PC-3 (cell line): ENCODE results near the gene CROT. TPM values are rescaled to one million over a fixed set of nuclear protein-coding genes. Genes with fewer than 3 reads are reported as not detected.

ENCODE experiments used
- ATAC-seq: fragments of 200-7000 bp; cut with Tn5 transposase; 2 replicates; pipeline ENCODE4 v1.9.1; 2020; ENCODE audit warnings: mild to moderate bottlenecking, moderate library complexity
- BruUV-seq: library from RNA; stranded (reverse); fragments of 400-500 nt; replicated peaks from 2 replicates; lab custom pipeline; 2021; lab: Mats Ljungman, UMichigan
- CTCF ChIA-PET: fragments of 300-600 bp; sonication (Branson Sonifier 250); formaldehyde crosslinking; loops from one replicate; lab custom pipeline; 2022; ENCODE audit warnings: antibody characterized with exemption; lab: Charles Lee
- POLR2A ChIA-PET: fragments of 300-600 bp; sonication (Branson Sonifier 250); formaldehyde crosslinking; loops from one replicate; lab custom pipeline; 2022; ENCODE audit warnings: antibody characterized with exemption; ENCODE audit not compliant: unreplicated experiment; lab: Charles Lee
- DNase-seq: peaks from one replicate; pipeline ENCODE4 v3.0.0-alpha.2; 2015
- H2AFZ ChIP-seq: fragments of 300-600 bp; sonication (generic); 2 replicates; pipeline ENCODE4 v1.6.0; 2016; ENCODE audit warnings: antibody characterized with exemption, low read length
- H3F3A ChIP-seq: fragments of 300-600 bp; sonication (generic); one replicate; pipeline ENCODE4 v1.6.0; 2017; ENCODE audit warnings: antibody characterized with exemption, low read length, control low read depth, mild to moderate bottlenecking; ENCODE audit not compliant: unreplicated experiment
- H3K27ac ChIP-seq: fragments of 300-600 bp; sonication (generic); 2 replicates; pipeline ENCODE4 v1.5.1; 2016; ENCODE audit warnings: mild to moderate bottlenecking, low read length
- H3K27me3 ChIP-seq: fragments of 300-600 bp; sonication (generic); 2 replicates; pipeline ENCODE4 v1.6.1; 2016; ENCODE audit warnings: low read length, mixed read lengths
- H3K36me3 ChIP-seq: fragments of 300-600 bp; sonication (generic); 2 replicates; pipeline ENCODE4 v1.6.1; 2016; ENCODE audit warnings: low read depth, mixed run types, low read length, mixed read lengths
- H3K4me1 ChIP-seq: fragments of 300-600 bp; sonication (generic); 2 replicates; pipeline ENCODE4 v1.5.1; 2016; ENCODE audit warnings: low read length; ENCODE audit not compliant: insufficient read depth
- H3K4me2 ChIP-seq: fragments of 300-600 bp; sonication (generic); 2 replicates; pipeline ENCODE4 v1.6.0; 2016; ENCODE audit warnings: low read length
- H3K4me3 ChIP-seq: fragments of 300-600 bp; sonication (generic); 2 replicates; pipeline ENCODE4 v1.5.1; 2016; ENCODE audit warnings: mild to moderate bottlenecking, low read length, mixed read lengths
- H3K79me2 ChIP-seq: fragments of 300-600 bp; sonication (generic); 2 replicates; pipeline ENCODE4 v1.6.1; 2017; ENCODE audit warnings: low read length, mixed read lengths
- H3K9ac ChIP-seq: fragments of 300-600 bp; sonication (generic); 2 replicates; pipeline ENCODE4 v1.6.0; 2016; ENCODE audit warnings: mild to moderate bottlenecking, low read length
- H3K9me2 ChIP-seq: fragments of 300-600 bp; sonication (generic); replicated peaks from 2 replicates; pipeline ENCODE4 v1.6.1; 2016; ENCODE audit warnings: mixed run types, low read length, mixed read lengths
- H3K9me3 ChIP-seq: fragments of 300-600 bp; sonication (generic); 2 replicates; pipeline ENCODE4 v1.6.1; 2016; ENCODE audit warnings: low read length, mixed read lengths
- H4K20me1 ChIP-seq: fragments of 300-600 bp; sonication (generic); 2 replicates; pipeline ENCODE4 v1.6.1; 2016; ENCODE audit warnings: low read length, mixed read lengths
- CTCF ChIP-seq: fragments of 300-600 bp; sonication (generic); conservative IDR thresholded peaks from 2 replicates; pipeline ENCODE4 v1.5.1; 2017; ENCODE audit warnings: antibody characterized with exemption, low read depth, mild to moderate bottlenecking, low read length
- EZH2 ChIP-seq: fragments of 300-600 bp; sonication (generic); IDR thresholded peaks from one replicate; pipeline ENCODE4 v1.6.1; 2017; ENCODE audit warnings: antibody characterized with exemption, mild to moderate bottlenecking, low read length; ENCODE audit not compliant: unreplicated experiment
- EZH2phosphoT487 ChIP-seq: fragments of 300-600 bp; sonication (generic); IDR thresholded peaks from 2 replicates; pipeline ENCODE4 v1.6.1; 2018; ENCODE audit warnings: mild to moderate bottlenecking, antibody characterized with exemption, low read length, borderline replicate concordance
- intact Hi-C: fragments of 100-400 bp; cut with micrococcal nuclease; formaldehyde crosslinking; loops from 2 replicates; pipeline ENCODE4 v1.9.0; 2023
- total RNA-seq: library from RNA; depleted of rRNA; stranded (reverse); fragments of >200 nt; gene quantifications from 2 replicates; pipeline ENCODE4 v1.2.3, GENCODE V29; 2014

Gene CROT
- total RNA-seq, 1 experiment from 2014 or later: 6.9 TPM

- Histone ChIP-seq H3K4me1 (peaks cover 25% of the 10 kb centered on the region), H3K4me3 (no peak overlapping the region), H3K9me3 (no peaks in the 10 kb centered on the region), H3K4me2 (peak overlapping the region; percentile 21; the same call in 1 of the 2 replicates), H3K27me3 (no peaks in the 10 kb centered on the region), H3K27ac (peak overlapping the region; percentile 74), H3K9ac (peak overlapping the region; percentile 7; the same call in 1 of the 2 replicates), H3K9me2 (no peaks in the 10 kb centered on the region), H2AFZ (no peak overlapping the region), H3K79me2 (no peaks in the 10 kb centered on the region), H3K36me3 (no peaks in the 10 kb centered on the region), H3F3A (no peaks in the 10 kb centered on the region), H4K20me1 (no peaks in the 10 kb centered on the region)
- ChIA-PET CTCF (interaction anchor here (0.5 to 1.9 kb wide), 6 partner anchors 22 to 840 kb away, joined by 3 to 7 read pairs (median 6); no protein-coding TSS in a partner anchor), POLR2A (interaction anchor here (0.6 to 0.7 kb wide), 3 partner anchors 12 to 262 kb away, joined by 3 to 7 read pairs (median 3); partner anchors contain the start of genes CROT and DMTF1)
- TF ChIP-seq CTCF (no peak), EZH2 (no peak), EZH2phosphoT487 (no peak)
- DNase-seq: peak; percentile 90
- no TSS peak for BruUV-seq
- intact Hi-C loops: loop anchor here (1.0 kb wide), 2 partner anchors 16 to 69 kb away; partner anchors contain the start of gene CROT
- peak; percentile 84 for ATAC-seq
Observed at GRCh38 chr7:87413951-87414793, 68.7 kb downstream of the CROT start.

GRCh38 chr7:87414794-87415188 is 69.3 kb downstream of the CROT start:
- CTCF ChIA-PET: interaction anchor here (0.5 to 1.9 kb wide), 6 partner anchors 21 to 840 kb away, joined by 3 to 7 read pairs (median 6); no protein-coding TSS in a partner anchor
- intact Hi-C loops: loop anchor here (1.0 kb wide), 2 partner anchors 16 to 69 kb away; partner anchors contain the start of gene CROT
- TF ChIP-seq EZH2phosphoT487 (no peak), EZH2 (no peak), CTCF (no peak)
- H3K4me3 ChIP-seq: no peak overlapping the region
- no peaks in the 10 kb centered on the region for H3F3A ChIP-seq
- POLR2A ChIA-PET: interaction anchor here (0.7 kb wide), 1 partner anchor 13 kb away, joined by 7 read pairs; no protein-coding TSS in a partner anchor
- peak; percentile 9 for DNase-seq
- peak overlapping the region; percentile 21 for H3K4me2 ChIP-seq
- peaks cover 25% of the 10 kb centered on the region for H3K4me1 ChIP-seq
- no peaks in the 10 kb centered on the region for H3K9me3 ChIP-seq
- no peaks in the 10 kb centered on the region for H3K9me2 ChIP-seq
- no peak for ATAC-seq
- no peaks in the 10 kb centered on the region for H3K79me2 ChIP-seq
- no peaks in the 10 kb centered on the region for H3K36me3 ChIP-seq
- no peaks in the 10 kb centered on the region for H4K20me1 ChIP-seq
- H3K27me3 ChIP-seq: no peaks in the 10 kb centered on the region
- no peak overlapping the region for H2AFZ ChIP-seq
- peak overlapping the region; percentile 74 for H3K27ac ChIP-seq
- no peak overlapping the region for H3K9ac ChIP-seq
- no TSS peak for BruUV-seq
